Stimulated activated CD8-positive, alpha-beta memory T cell treated with anti-CD3 and anti-CD28 coated beads, Interleukin-4, amount 100 ng/mL, for 24 hours (primary cell): ENCODE results near the gene CYP8B1.

Experiments
- DNase-seq: peaks from one replicate; pipeline ENCODE4 v3.0.0-alpha.2; 2020; ENCODE audit warnings: low read depth

CYP8B1 gene

DNA sequence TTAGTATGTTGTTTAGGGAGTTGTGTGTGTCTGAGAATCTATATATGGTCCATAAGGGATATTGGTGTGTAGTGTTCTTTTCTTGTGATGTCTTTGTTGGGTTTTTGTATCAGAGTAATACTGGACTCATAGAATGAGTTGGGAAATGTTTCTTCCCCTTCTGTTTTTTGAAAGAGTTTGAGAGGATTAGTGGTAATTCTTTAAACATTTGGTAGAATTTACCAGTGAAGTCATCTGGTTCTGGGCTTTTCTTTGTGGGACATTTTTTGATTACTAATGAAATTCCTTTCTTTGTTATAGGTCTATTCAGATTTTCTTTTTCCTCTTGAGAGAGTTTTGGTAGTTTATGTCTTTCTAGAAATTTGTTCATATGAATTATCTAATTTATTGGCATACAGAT is 49.5 kb downstream of the CYP8B1 start:
- DNase-seq = no peak

DNA sequence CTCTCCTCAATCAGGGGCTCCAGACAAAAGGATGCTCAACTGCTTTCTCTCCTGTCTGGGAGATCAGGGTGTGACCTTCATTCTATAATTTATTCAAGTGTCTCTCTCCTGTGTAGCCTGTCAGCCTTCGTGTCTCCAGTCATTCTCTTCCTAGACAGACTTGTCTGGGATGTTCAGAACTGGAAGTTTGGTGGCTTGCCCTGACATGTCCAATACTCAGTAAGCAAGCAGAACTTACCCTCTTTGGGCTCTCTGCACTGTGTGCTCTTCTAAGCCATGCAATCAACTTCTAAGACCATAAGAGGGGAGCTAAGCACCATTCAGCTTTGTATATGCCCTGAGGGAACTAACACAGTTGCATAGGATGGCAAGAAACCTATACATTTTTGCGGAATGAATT is 52.3 kb downstream of the CYP8B1 start:
- DNase-seq = no peak

DNA sequence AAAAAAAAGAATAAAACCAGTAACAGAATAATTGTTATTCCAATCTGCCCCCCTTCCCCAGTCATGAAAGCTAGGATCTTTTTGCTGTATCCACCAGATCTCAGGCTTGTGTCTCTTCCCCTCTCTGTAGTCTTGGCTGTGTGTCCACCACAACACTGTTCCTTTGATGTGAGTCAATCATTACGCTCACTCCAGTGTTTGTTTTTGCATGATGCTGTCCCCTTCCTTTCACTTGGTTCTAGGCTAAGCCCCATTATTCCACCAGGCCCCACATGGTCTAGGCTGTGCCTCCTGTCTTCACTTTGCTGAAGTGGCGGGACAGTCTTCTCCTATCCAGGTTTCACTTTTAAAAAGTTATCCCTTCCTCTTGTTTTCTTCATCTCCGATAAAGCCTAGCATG is 52.9 kb downstream of the CYP8B1 start:
- no peak for DNase-seq
